Measurements from ENCODE around the gene RNASE11. TPM values are rescaled to one million over a fixed set of nuclear protein-coding genes. Genes with fewer than 3 reads are reported as not detected.
"Not testable (repeated sequence)": the region's sequence is repeated elsewhere in the genome, so short reads cannot be mapped to it uniquely, and the experiment has no call there.

The RNASE11 gene
- total and polyA plus RNA-seq, 4 donors: not detected

DNA sequence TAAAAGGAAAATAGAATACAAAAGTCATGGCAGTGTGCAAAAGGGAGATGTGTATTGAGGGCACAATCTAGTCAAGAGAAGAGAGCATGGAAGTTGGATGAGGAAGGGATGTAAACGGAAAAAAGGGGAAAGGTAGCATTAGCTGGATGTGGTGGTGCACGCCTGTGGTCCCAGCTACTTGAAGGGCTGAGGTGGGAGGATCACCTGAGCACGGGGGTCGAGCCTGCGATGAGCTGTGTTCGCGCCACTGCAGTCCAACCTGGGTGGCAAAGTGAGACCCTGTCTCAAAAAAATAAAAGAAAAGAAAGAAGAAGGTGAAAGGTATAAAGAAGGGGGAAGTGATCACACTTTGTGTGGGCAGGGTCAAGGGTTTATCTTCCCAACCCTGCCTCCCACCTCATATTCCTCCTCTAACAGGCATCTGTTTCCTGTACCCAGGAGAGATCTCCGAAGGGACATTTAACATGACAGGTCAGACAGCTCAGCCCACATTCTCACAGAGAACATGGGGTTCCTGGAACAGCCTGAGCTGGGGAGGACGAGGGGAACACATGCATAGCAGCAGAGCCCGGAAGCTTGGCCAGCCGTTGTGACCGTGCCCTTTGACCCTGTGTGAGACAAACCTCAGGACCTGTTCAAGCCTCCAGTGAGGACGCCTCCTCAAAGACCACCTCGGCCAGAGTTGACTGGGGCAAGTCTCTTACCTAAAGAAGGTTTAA is 8.9 kb downstream of the RNASE11 start:
- H3K9me3 ChIP-seq (ENCODE audit: control insufficient read depth in 4 of 4, low read length in 3 of 4): no peaks in the 10 kb centered on the region
- no peak overlapping the region for H3K27ac ChIP-seq (ENCODE audit: low read depth in 1 of 2, low read length in 2 of 2)
- H3K36me3 ChIP-seq (ENCODE audit: control insufficient read depth in 4 of 4, insufficient read depth in 3 of 4, low read depth in 1 of 4, low read length in 3 of 4): no peaks in the 10 kb centered on the region
- TF ChIP-seq GABPA (IDR thresholded peaks at IDR 0.05 in 1 of 2, conservative IDR thresholded peaks at IDR 0.05 in 1 of 2) (no peak), NR2F2 (IDR thresholded peaks at IDR 0.05) (no peak), SP1 (IDR thresholded peaks at IDR 0.05) (no peak), RXRA (IDR thresholded peaks at IDR 0.05) (no peak), YY1 (IDR thresholded peaks at IDR 0.05) (no peak), HNF4G (IDR thresholded peaks at IDR 0.05) (no peak), HNF4A (conservative IDR thresholded peaks at IDR 0.05) (no peak), TAF1 (conservative IDR thresholded peaks at IDR 0.05) (no peak), JUND (IDR thresholded peaks at IDR 0.05) (no peak)
- TF ChIP-seq, protein P1, sequence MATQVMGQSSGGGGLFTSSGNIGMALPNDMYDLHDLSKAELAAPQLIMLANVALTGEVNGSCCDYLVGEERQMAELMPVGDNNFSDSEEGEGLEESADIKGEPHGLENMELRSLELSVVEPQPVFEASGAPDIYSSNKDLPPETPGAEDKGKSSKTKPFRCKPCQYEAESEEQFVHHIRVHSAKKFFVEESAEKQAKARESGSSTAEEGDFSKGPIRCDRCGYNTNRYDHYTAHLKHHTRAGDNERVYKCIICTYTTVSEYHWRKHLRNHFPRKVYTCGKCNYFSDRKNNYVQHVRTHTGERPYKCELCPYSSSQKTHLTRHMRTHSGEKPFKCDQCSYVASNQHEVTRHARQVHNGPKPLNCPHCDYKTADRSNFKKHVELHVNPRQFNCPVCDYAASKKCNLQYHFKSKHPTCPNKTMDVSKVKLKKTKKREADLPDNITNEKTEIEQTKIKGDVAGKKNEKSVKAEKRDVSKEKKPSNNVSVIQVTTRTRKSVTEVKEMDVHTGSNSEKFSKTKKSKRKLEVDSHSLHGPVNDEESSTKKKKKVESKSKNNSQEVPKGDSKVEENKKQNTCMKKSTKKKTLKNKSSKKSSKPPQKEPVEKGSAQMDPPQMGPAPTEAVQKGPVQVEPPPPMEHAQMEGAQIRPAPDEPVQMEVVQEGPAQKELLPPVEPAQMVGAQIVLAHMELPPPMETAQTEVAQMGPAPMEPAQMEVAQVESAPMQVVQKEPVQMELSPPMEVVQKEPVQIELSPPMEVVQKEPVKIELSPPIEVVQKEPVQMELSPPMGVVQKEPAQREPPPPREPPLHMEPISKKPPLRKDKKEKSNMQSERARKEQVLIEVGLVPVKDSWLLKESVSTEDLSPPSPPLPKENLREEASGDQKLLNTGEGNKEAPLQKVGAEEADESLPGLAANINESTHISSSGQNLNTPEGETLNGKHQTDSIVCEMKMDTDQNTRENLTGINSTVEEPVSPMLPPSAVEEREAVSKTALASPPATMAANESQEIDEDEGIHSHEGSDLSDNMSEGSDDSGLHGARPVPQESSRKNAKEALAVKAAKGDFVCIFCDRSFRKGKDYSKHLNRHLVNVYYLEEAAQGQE (IDR thresholded peaks at IDR 0.05): no peak
- TF ChIP-seq, protein P2, sequence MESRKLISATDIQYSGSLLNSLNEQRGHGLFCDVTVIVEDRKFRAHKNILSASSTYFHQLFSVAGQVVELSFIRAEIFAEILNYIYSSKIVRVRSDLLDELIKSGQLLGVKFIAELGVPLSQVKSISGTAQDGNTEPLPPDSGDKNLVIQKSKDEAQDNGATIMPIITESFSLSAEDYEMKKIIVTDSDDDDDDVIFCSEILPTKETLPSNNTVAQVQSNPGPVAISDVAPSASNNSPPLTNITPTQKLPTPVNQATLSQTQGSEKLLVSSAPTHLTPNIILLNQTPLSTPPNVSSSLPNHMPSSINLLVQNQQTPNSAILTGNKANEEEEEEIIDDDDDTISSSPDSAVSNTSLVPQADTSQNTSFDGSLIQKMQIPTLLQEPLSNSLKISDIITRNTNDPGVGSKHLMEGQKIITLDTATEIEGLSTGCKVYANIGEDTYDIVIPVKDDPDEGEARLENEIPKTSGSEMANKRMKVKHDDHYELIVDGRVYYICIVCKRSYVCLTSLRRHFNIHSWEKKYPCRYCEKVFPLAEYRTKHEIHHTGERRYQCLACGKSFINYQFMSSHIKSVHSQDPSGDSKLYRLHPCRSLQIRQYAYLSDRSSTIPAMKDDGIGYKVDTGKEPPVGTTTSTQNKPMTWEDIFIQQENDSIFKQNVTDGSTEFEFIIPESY (IDR thresholded peaks at IDR 0.05): no peak
- TF ChIP-seq, protein P3, sequence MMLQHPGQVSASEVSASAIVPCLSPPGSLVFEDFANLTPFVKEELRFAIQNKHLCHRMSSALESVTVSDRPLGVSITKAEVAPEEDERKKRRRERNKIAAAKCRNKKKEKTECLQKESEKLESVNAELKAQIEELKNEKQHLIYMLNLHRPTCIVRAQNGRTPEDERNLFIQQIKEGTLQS (IDR thresholded peaks at IDR 0.05): no peak
- 77% methylated on average over 14 of the region's 14 CpGs for WGBS
- H3K27me3 ChIP-seq (ENCODE audit: control insufficient read depth in 4 of 4, insufficient read depth in 4 of 4, low read length in 3 of 4): no peaks in the 10 kb centered on the region
- no peak for DNase-seq (ENCODE audit: low spot score)
- no peak overlapping the region for H3K4me3 ChIP-seq (ENCODE audit: low read depth in 1 of 3, low read length in 3 of 3)
- no peaks in the 10 kb centered on the region for H3K4me1 ChIP-seq (ENCODE audit: control insufficient read depth in 4 of 4, insufficient read depth in 4 of 4, low read length in 3 of 4)
- H3K9ac ChIP-seq (ENCODE audit: low read depth in 1 of 2, low read length in 2 of 2): no peak overlapping the region

DNA sequence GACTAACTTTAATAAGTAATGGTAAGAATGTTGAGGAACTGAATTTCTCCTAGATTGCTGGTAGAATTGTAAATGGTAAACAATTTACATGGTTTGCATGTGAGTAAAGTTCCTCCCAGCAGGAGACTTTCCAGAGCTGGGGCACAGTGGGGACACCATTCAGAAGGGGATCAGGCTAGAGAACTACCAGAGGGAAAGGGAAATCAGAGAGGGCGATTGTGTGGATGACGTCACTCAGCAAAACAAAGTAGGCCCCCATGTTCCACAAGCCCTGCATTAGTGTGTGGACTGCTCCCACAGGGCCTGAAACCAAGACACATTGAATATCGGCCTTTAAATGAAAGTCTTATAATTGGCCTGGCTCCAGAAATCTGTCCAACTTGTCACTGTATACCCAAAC is 9.5 kb downstream of the RNASE11 start:
- Histone ChIP-seq H3K4me3 (ENCODE audit: low read depth in 1 of 3, low read length in 3 of 3) (no peak overlapping the region), H3K27me3 (ENCODE audit: control insufficient read depth in 4 of 4, insufficient read depth in 4 of 4, low read length in 3 of 4) (no peaks in the 10 kb centered on the region), H3K36me3 (ENCODE audit: control insufficient read depth in 4 of 4, insufficient read depth in 3 of 4, low read depth in 1 of 4, low read length in 3 of 4) (no peaks in the 10 kb centered on the region), H3K9ac (ENCODE audit: low read depth in 1 of 2, low read length in 2 of 2) (no peak overlapping the region), H3K4me1 (ENCODE audit: control insufficient read depth in 4 of 4, insufficient read depth in 4 of 4, low read length in 3 of 4) (no peaks in the 10 kb centered on the region), H3K27ac (ENCODE audit: low read depth in 1 of 2, low read length in 2 of 2) (no peak overlapping the region), H3K9me3 (ENCODE audit: control insufficient read depth in 4 of 4, low read length in 3 of 4) (no peaks in the 10 kb centered on the region)
- WGBS: 74% methylated on average over 3 of the region's 3 CpGs
- DNase-seq (ENCODE audit: low spot score): no peak
- TF ChIP-seq SP1 (IDR thresholded peaks at IDR 0.05) (no peak), EGR1 (IDR thresholded peaks at IDR 0.05; ENCODE audit: low read depth in 2 of 2) (no peak), JUND (IDR thresholded peaks at IDR 0.05) (no peak)
- TF ChIP-seq, protein P1 (IDR thresholded peaks at IDR 0.05): no peak

DNA sequence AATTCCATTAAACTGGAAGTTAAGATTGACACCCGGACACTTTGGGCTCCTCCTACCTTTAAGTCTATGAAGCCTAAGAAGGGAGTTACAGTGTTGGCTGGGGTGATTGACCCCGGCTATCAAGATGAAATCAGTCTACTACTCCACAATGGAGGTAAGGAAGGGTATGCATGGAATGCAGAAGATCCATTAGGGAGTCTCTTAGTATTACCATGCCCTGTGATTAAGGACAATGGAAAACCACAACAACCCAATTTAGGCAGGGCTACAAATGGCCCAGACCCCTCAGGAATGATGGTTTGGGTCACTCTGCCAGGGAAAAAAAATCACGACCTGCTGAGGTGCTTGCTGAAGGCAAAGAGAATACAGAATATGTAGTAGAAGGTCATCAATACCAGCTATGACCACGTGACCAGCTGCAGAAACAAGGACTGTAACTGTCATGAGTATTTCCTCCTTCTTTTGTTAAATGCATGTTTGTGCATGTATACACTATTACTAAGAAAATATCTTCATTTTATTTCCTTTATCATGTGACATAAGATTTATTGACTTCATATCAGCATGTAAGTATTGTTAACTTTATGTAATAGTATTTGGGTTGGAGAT is 15.3 kb downstream of the RNASE11 start:
- 65% methylated on average over 4 of the region's 4 CpGs for WGBS
- H3K27me3 ChIP-seq (ENCODE audit: control insufficient read depth in 4 of 4, insufficient read depth in 4 of 4, low read length in 3 of 4); H3K4me3 ChIP-seq (ENCODE audit: low read depth in 1 of 3, low read length in 3 of 3); DNase-seq (ENCODE audit: low spot score); H3K4me1 ChIP-seq (ENCODE audit: control insufficient read depth in 4 of 4, insufficient read depth in 4 of 4, low read length in 3 of 4); H3K36me3 ChIP-seq (ENCODE audit: control insufficient read depth in 4 of 4, insufficient read depth in 3 of 4, low read depth in 1 of 4, low read length in 3 of 4); H3K27ac ChIP-seq (ENCODE audit: low read depth in 1 of 2, low read length in 2 of 2); H3K9ac ChIP-seq (ENCODE audit: low read depth in 1 of 2, low read length in 2 of 2): not testable (repeated sequence)
- H3K9me3 ChIP-seq (ENCODE audit: control insufficient read depth in 4 of 4, low read length in 3 of 4): peaks cover 7 to 18% (median 9%) of the 10 kb centered on the region in 4 donors

DNA sequence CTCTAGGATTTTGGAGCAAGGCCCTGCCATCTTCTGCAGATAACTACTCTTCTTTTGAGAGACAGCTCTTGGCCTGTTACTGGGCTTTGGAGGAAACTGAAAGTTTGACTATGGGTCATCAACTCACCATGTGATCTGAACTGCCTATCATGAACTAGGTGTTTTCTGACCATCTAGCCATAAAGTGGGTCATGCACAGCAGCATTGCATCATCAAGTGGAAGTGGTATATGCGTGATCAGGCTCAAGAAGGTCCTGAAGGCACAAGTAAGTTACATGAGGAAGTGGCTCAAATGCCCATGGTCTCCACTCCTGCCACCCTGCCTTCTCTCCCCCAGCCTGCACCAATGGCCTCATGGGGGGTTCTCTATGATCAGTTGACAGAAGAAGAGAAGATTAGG is 17.1 kb downstream of the RNASE11 start:
- not testable (repeated sequence) for H3K9ac ChIP-seq (ENCODE audit: low read depth in 1 of 2, low read length in 2 of 2); H3K27me3 ChIP-seq (ENCODE audit: control insufficient read depth in 4 of 4, insufficient read depth in 4 of 4, low read length in 3 of 4); DNase-seq (ENCODE audit: low spot score); H3K27ac ChIP-seq (ENCODE audit: low read depth in 1 of 2, low read length in 2 of 2); H3K4me1 ChIP-seq (ENCODE audit: control insufficient read depth in 4 of 4, insufficient read depth in 4 of 4, low read length in 3 of 4); H3K36me3 ChIP-seq (ENCODE audit: control insufficient read depth in 4 of 4, insufficient read depth in 3 of 4, low read depth in 1 of 4, low read length in 3 of 4); H3K4me3 ChIP-seq (ENCODE audit: low read depth in 1 of 3, low read length in 3 of 3)
- 73% methylated on average over 1 of the region's 1 CpG for whole genome bisulfite sequencing
- peaks cover 7 to 18% (median 9%) of the 10 kb centered on the region in 4 donors for H3K9me3 ChIP-seq (ENCODE audit: control insufficient read depth in 4 of 4, low read length in 3 of 4)

Data from liver (tissue), 9 donors.